Progenitor cell of endocrine pancreas (in vitro differentiated cells): ENCODE results near the gene AP4M1. TPM values are rescaled to one million over a fixed set of nuclear protein-coding genes. Genes with fewer than 3 reads are reported as not detected.

ENCODE experiments used
- DNase-seq: peaks from one replicate; pipeline ENCODE4 v3.0.0; 2021; ENCODE audit warnings: low spot score; ENCODE audit not compliant: unreplicated experiment
- H3K27ac Mint-ChIP-seq: 2 replicates; pipeline ENCODE4 v1.8.0; 2021; ENCODE audit warnings: mild to moderate bottlenecking, moderate library complexity, mixed read lengths
- H3K27me3 Mint-ChIP-seq: 2 replicates; pipeline ENCODE4 v1.8.0; 2021; ENCODE audit warnings: mixed read lengths
- H3K36me3 Mint-ChIP-seq: 2 replicates; pipeline ENCODE4 v1.8.0; 2022; ENCODE audit warnings: mixed read lengths; ENCODE audit not compliant: insufficient read depth
- H3K4me1 Mint-ChIP-seq: 2 replicates; pipeline ENCODE4 v1.8.0; 2021; ENCODE audit warnings: low read depth, mixed read lengths
- H3K4me3 Mint-ChIP-seq: 2 replicates; pipeline ENCODE4 v1.8.0; 2021; ENCODE audit warnings: low read depth, mild to moderate bottlenecking, moderate library complexity, mixed read lengths
- H3K9me3 Mint-ChIP-seq: 2 replicates; pipeline ENCODE4 v1.8.0; 2021; ENCODE audit warnings: low read depth, mixed read lengths
- CTCF ChIP-seq: fragments of 200-600 bp; sonication (generic); IDR thresholded peaks from one replicate; pipeline ENCODE4 v1.5.0; 2021; ENCODE audit warnings: antibody characterized with exemption, mild to moderate bottlenecking; ENCODE audit not compliant: unreplicated experiment
- total RNA-seq: library from RNA; stranded (reverse); gene quantifications from 2 replicates; pipeline ENCODE4 v1.2.1, GENCODE V29; 2021

Gene AP4M1
- total RNA-seq, 1 donor from 2014 or later, result 36.0 TPM

DNA sequence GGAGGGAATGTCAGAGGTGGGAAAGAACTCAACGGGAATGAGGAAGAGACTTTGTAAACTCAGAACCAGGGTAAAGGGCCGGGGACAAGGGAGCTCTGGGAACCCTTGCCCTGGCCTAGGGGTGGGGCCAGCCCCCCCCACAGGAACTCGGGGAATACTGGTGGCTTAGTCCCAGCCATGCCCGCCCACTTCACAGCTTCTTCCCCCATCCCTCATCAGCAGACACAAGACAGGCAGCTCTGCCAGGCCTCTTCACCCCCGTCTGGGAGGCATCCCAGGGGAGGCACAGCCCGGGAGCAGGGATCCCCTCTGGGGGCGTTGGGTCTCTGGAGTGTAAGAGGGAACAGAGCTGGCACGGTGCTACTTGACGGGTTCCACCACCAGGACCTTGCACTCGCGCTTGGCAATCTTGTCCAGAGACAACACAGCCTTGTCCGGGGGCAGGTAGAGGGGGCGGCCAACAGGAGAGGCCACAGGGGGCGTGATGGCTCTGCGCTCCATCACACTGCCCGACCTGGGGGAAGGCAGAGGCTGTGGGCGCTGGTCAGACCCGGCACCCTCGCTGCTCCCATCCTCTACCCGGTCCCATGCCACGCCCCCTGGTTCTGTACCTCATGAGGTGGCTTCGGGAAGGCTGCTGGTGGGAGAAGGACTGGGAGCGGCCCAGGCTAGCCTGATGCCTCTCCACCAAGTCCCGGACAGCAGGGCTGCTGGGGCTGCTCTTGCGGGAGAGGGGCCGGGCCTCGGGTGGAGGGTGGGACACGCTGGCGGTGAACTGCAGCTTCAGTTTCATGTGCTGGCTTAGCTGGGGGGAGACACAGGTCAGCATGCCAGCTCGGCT lies 53.4 kb downstream of the AP4M1 start:
- H3K9me3 Mint-ChIP-seq, result no peaks in the 10 kb centered on the region
- TF ChIP-seq CTCF, result no peak
- H3K4me3 Mint-ChIP-seq, result no peak overlapping the region
- DNase-seq, result no peak
- peaks cover 11% of the 10 kb centered on the region for H3K4me1 Mint-ChIP-seq
- peaks cover 15% of the 10 kb centered on the region for H3K36me3 Mint-ChIP-seq
- no peaks in the 10 kb centered on the region for H3K27me3 Mint-ChIP-seq
- no peak overlapping the region for H3K27ac Mint-ChIP-seq

DNA sequence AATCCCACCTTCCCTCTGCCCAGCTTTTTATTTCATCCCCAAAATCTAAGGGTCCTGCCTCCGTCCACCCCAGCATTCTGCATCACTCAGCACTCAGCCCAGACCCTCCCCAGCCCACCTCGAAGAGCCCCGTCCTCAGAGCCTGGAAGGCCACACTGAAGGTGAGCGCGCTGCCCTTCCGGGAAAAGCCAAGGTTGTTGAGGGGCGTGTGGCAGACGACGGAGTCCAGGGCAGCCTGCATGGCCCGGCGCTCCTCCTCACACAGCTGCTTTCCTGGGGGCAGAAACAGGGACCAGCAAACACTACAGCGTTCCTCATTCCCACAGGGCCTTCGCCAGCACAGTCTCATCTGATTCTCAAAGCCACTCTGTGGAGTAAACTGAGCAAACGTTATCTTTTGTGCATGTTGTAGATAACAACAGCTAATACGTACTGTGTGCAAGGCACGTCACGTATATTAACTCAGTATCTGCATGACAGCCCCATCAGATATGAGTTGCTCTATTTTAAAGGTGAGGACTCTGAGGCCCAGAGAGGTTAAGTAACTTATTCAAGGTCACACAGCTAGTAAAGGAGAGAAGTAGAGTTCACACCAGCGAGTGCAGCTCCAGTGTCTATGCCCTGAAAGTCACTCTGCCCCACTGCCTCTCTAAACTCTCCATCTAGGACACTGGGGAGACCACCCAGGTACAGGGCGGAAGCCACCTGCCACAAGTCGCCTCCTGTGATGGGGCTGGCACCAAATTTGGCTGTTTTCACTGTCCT lies 54.3 kb downstream of the AP4M1 start:
- Mint-ChIP-seq H3K27me3 (no peaks in the 10 kb centered on the region), H3K9me3 (no peaks in the 10 kb centered on the region), H3K27ac (no peak overlapping the region), H3K4me3 (no peak overlapping the region), H3K36me3 (peaks cover 11% of the 10 kb centered on the region), H3K4me1 (peaks cover 9% of the 10 kb centered on the region)
- no peak for TF ChIP-seq CTCF
- DNase-seq, result no peak

- H3K36me3 Mint-ChIP-seq, result peaks cover 11% of the 10 kb centered on the region
Observed at GRCh38 chr7:100156331-100157068, 55.1 kb downstream of the AP4M1 start.

GRCh38 chr7:100157069-100157333 lies 55.6 kb downstream of the AP4M1 start:
- Mint-ChIP-seq H3K9me3 (no peaks in the 10 kb centered on the region), H3K27ac (no peak overlapping the region), H3K36me3 (peaks cover 11% of the 10 kb centered on the region), H3K4me1 (peaks cover 9% of the 10 kb centered on the region), H3K27me3 (no peaks in the 10 kb centered on the region), H3K4me3 (peak overlapping the region; percentile 71)
- no peak for DNase-seq
- TF ChIP-seq CTCF, result no peak

More at GRCh38 chr7:100156331-100157068, 55.1 kb downstream of the AP4M1 start:
- no peaks in the 10 kb centered on the region for H3K9me3 Mint-ChIP-seq
- H3K27me3 Mint-ChIP-seq, result no peaks in the 10 kb centered on the region
- peak overlapping the region; percentile 20 for H3K27ac Mint-ChIP-seq
- H3K4me3 Mint-ChIP-seq, result peak overlapping the region; percentile 71
- no peak for TF ChIP-seq CTCF
- H3K4me1 Mint-ChIP-seq, result peaks cover 9% of the 10 kb centered on the region
- DNase-seq, result no peak
